Measurements from ENCODE around the gene CINP. TPM values are rescaled to one million over a fixed set of nuclear protein-coding genes. Genes with fewer than 3 reads are reported as not detected.

CINP gene
- total and polyA plus RNA-seq, 2 experiments from 2014 or later, result 54.0 to 63.1 TPM

DNA sequence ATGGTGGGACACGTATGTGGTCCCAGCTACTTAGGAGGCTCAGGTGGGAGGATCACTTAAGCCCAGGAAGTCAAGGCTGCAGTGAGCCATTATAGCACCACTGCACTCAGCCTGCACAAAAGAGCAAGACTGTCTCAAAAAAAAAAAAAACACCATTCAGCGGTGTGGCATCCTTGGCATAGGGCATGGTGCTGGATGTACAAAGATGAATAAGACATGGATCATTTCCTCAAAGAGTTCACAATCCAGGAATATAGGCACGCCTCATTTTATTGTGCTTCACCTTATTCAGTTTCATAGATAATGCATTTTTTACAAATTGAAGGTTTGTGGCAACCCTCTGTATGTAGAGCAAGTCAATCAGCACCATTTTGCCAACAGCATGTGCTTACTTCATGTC lies 6.4 kb downstream of the CINP start:
- no peaks in the 10 kb centered on the region for H3K9me3 Mint-ChIP-seq
- H3K27me3 Mint-ChIP-seq (ENCODE audit: insufficient read depth, low read depth, poor library complexity), result peaks cover 2% of the 10 kb centered on the region
- no peak overlapping the region for H2AFZ ChIP-seq
- no peak overlapping the region for H3K27ac Mint-ChIP-seq
- H3K36me3 ChIP-seq (ENCODE audit: insufficient read depth), result peaks cover 18% of the 10 kb centered on the region
- DNase-seq (ENCODE audit: low spot score), result no peak
- H3K36me3 Mint-ChIP-seq (ENCODE audit: low read depth), result peaks cover 30% of the 10 kb centered on the region; the same call in 2 of the 3 replicates
- 0 out of 2 replicates have a peak, but pooled peaks cover 7% of the 10 kb centered on the region for H3F3A ChIP-seq (replicated peaks; ENCODE audit: low read depth)
- H3K27ac ChIP-seq (ENCODE audit: low read depth), result no peak overlapping the region
- H3K4me1 ChIP-seq (ENCODE audit: insufficient read depth), result no peaks in the 10 kb centered on the region
- H3K4me2 ChIP-seq, result no peak overlapping the region
- H3K27me3 ChIP-seq (ENCODE audit: insufficient read depth), result no peaks in the 10 kb centered on the region
- 0 out of 3 replicates have a peak, but pooled peaks cover 3% of the 10 kb centered on the region for H3K4me1 Mint-ChIP-seq
- no peak overlapping the region for H3K4me3 Mint-ChIP-seq
- H3K4me3 ChIP-seq, result no peak overlapping the region
- TF ChIP-seq, protein P1, sequence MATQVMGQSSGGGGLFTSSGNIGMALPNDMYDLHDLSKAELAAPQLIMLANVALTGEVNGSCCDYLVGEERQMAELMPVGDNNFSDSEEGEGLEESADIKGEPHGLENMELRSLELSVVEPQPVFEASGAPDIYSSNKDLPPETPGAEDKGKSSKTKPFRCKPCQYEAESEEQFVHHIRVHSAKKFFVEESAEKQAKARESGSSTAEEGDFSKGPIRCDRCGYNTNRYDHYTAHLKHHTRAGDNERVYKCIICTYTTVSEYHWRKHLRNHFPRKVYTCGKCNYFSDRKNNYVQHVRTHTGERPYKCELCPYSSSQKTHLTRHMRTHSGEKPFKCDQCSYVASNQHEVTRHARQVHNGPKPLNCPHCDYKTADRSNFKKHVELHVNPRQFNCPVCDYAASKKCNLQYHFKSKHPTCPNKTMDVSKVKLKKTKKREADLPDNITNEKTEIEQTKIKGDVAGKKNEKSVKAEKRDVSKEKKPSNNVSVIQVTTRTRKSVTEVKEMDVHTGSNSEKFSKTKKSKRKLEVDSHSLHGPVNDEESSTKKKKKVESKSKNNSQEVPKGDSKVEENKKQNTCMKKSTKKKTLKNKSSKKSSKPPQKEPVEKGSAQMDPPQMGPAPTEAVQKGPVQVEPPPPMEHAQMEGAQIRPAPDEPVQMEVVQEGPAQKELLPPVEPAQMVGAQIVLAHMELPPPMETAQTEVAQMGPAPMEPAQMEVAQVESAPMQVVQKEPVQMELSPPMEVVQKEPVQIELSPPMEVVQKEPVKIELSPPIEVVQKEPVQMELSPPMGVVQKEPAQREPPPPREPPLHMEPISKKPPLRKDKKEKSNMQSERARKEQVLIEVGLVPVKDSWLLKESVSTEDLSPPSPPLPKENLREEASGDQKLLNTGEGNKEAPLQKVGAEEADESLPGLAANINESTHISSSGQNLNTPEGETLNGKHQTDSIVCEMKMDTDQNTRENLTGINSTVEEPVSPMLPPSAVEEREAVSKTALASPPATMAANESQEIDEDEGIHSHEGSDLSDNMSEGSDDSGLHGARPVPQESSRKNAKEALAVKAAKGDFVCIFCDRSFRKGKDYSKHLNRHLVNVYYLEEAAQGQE (IDR thresholded peaks at IDR 0.05; ENCODE audit: unreplicated experiment), result no peak
- TF ChIP-seq CREB1 (CRISPR knock-in tag; IDR thresholded peaks at IDR 0.05; ENCODE audit: low read depth) (no peak), ZNF114 (CRISPR knock-in tag; IDR thresholded peaks at IDR 0.05) (no peak)
- TF ChIP-seq, protein P2, sequence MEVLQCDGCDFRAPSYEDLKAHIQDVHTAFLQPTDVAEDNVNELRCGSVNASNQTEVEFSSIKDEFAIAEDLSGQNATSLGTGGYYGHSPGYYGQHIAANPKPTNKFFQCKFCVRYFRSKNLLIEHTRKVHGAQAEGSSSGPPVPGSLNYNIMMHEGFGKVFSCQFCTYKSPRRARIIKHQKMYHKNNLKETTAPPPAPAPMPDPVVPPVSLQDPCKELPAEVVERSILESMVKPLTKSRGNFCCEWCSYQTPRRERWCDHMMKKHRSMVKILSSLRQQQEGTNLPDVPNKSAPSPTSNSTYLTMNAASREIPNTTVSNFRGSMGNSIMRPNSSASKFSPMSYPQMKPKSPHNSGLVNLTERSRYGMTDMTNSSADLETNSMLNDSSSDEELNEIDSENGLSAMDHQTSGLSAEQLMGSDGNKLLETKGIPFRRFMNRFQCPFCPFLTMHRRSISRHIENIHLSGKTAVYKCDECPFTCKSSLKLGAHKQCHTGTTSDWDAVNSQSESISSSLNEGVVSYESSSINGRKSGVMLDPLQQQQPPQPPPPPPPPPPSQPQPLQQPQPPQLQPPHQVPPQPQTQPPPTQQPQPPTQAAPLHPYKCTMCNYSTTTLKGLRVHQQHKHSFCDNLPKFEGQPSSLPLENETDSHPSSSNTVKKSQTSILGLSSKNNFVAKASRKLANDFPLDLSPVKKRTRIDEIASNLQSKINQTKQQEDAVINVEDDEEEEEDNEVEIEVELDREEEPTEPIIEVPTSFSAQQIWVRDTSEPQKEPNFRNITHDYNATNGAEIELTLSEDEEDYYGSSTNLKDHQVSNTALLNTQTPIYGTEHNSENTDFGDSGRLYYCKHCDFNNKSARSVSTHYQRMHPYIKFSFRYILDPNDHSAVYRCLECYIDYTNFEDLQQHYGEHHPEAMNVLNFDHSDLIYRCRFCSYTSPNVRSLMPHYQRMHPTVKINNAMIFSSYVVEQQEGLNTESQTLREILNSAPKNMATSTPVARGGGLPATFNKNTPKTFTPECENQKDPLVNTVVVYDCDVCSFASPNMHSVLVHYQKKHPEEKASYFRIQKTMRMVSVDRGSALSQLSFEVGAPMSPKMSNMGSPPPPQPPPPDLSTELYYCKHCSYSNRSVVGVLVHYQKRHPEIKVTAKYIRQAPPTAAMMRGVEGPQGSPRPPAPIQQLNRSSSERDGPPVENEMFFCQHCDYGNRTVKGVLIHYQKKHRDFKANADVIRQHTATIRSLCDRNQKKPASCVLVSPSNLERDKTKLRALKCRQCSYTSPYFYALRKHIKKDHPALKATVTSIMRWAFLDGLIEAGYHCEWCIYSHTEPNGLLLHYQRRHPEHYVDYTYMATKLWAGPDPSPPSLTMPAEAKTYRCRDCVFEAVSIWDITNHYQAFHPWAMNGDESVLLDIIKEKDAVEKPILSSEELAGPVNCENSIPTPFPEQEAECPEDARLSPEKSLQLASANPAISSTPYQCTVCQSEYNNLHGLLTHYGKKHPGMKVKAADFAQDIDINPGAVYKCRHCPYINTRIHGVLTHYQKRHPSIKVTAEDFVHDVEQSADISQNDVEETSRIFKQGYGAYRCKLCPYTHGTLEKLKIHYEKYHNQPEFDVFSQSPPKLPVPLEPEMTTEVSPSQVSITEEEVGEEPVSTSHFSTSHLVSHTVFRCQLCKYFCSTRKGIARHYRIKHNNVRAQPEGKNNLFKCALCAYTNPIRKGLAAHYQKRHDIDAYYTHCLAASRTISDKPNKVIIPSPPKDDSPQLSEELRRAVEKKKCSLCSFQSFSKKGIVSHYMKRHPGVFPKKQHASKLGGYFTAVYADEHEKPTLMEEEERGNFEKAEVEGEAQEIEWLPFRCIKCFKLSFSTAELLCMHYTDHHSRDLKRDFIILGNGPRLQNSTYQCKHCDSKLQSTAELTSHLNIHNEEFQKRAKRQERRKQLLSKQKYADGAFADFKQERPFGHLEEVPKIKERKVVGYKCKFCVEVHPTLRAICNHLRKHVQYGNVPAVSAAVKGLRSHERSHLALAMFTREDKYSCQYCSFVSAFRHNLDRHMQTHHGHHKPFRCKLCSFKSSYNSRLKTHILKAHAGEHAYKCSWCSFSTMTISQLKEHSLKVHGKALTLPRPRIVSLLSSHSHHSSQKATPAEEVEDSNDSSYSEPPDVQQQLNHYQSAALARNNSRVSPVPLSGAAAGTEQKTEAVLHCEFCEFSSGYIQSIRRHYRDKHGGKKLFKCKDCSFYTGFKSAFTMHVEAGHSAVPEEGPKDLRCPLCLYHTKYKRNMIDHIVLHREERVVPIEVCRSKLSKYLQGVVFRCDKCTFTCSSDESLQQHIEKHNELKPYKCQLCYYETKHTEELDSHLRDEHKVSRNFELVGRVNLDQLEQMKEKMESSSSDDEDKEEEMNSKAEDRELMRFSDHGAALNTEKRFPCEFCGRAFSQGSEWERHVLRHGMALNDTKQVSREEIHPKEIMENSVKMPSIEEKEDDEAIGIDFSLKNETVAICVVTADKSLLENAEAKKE (CRISPR knock-in tag; IDR thresholded peaks at IDR 0.05), result no peak
- TF ChIP-seq, protein P3, sequence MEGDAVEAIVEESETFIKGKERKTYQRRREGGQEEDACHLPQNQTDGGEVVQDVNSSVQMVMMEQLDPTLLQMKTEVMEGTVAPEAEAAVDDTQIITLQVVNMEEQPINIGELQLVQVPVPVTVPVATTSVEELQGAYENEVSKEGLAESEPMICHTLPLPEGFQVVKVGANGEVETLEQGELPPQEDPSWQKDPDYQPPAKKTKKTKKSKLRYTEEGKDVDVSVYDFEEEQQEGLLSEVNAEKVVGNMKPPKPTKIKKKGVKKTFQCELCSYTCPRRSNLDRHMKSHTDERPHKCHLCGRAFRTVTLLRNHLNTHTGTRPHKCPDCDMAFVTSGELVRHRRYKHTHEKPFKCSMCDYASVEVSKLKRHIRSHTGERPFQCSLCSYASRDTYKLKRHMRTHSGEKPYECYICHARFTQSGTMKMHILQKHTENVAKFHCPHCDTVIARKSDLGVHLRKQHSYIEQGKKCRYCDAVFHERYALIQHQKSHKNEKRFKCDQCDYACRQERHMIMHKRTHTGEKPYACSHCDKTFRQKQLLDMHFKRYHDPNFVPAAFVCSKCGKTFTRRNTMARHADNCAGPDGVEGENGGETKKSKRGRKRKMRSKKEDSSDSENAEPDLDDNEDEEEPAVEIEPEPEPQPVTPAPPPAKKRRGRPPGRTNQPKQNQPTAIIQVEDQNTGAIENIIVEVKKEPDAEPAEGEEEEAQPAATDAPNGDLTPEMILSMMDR (conservative IDR thresholded peaks at IDR 0.05; ENCODE audit: low read depth in 2 of 2), result no peak
- H4K20me1 ChIP-seq (replicated peaks; ENCODE audit: insufficient read depth), result no peaks in the 10 kb centered on the region; the same call in 1 of the 2 replicates
- no peaks in the 10 kb centered on the region; the same call in 1 of the 2 replicates for H3K79me2 ChIP-seq (replicated peaks; ENCODE audit: insufficient read depth)
- no peaks in the 10 kb centered on the region for H3K9me2 ChIP-seq (ENCODE audit: insufficient read depth)
- ATAC-seq, result no peak
